Measurements from ENCODE around the gene HCK. TPM values are rescaled to one million over a fixed set of nuclear protein-coding genes. Genes with fewer than 3 reads are reported as not detected.

Gene HCK
- polyA plus RNA-seq, 2 of the 4 experiments (the other 2 are of a cell fraction) = 0.06 TPM; not detected in 1

DNA sequence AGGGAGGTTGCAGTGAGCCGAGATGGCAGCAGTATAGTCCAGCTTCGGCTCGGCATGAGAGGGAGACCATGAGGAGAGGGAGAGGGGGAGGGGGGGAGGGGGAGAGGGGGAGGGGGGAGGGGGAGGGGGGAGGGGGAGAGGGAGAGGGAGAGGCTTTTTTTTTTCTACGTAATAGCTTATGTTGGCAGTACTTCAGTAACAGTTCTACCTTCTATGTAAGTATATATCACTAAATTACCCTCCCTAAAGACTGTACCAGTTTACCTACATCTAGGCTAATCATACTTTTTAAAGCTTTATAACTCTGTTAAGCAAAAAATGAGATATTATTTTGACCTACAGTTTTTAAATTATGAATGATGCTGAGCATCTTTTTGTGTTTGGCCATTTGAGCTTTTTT is 71.0 kb downstream of the HCK start:
- POLR2A ChIA-PET = no interaction called here
- TF ChIP-seq CEBPB (IDR thresholded peaks at IDR 0.05) (no peak), ZSCAN20 (CRISPR knock-in tag; IDR thresholded peaks at IDR 0.05) (no peak), RAD21 (conservative IDR thresholded peaks at IDR 0.05 in 1 of 2, IDR thresholded peaks at IDR 0.05 in 1 of 2) (no peak), POLR2A (IDR thresholded peaks at IDR 0.05; ENCODE audit: low read length) (no peak), KDM1A (IDR thresholded peaks at IDR 0.05; ENCODE audit: low read depth) (no peak), POLR2AphosphoS2 (conservative IDR thresholded peaks at IDR 0.05; ENCODE audit: low read length) (no peak), ZNF302 (CRISPR knock-in tag; IDR thresholded peaks at IDR 0.05) (no peak), EHMT2 (IDR thresholded peaks at IDR 0.05; ENCODE audit: low read depth) (no peak), HEYL (CRISPR knock-in tag; IDR thresholded peaks at IDR 0.05) (no peak), ESRRA (IDR thresholded peaks at IDR 0.05; ENCODE audit: borderline replicate concordance, low read length) (no peak)
- TF ChIP-seq, protein P1, sequence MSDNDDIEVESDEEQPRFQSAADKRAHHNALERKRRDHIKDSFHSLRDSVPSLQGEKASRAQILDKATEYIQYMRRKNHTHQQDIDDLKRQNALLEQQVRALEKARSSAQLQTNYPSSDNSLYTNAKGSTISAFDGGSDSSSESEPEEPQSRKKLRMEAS (IDR thresholded peaks at IDR 0.05) = no peak
- no peak for ATAC-seq
- no peak for FAIRE-seq
- Histone ChIP-seq H3K4me2 (no peak overlapping the region), H3K9me3 (no peaks in the 10 kb centered on the region), H3K4me1 (no peaks in the 10 kb centered on the region), H3K4me3 (no peak overlapping the region), H3K27ac (no peak overlapping the region)
- whole genome bisulfite sequencing (ENCODE audit: missing lambda C conversion rate) = 88% methylated on average over 1 of the region's 4 CpGs
- DNase-seq (ENCODE audit: low read depth in 1 of 2, low spot score in 1 of 2) = no peak
- CTCF ChIA-PET = interaction anchor here (0.6 to 1.1 kb wide), 4 partner anchors 30 to 300 kb away, joined by 3 to 4 read pairs (median 3); no protein-coding TSS in a partner anchor

DNA sequence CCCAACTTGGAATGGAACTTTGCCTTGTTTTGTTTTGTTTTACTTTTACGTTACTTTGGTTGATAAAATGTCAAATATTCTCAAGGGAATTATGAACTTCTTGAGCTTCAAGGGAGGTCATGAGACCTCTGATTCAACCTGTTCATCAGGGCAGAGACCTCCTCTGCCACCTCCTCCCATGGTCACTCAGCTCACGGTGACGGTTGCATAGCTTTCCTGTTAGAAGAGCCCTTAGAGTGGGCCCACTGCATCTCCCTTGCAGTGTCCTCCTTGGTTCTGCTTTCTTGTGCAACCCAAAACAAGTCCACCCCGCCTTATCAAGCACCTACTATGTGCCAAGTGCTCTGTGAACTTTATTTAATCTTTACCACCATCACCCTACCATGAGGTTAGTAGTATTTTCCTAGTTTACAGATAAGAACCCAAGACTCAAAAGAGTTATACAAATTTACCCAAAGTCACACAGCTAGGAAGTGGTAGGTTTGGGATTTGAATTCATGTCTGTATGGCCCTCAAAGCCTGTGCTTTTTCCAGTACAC is 72.9 kb downstream of the HCK start:
- Histone ChIP-seq H3K4me3 (no peak overlapping the region), H3K27ac (no peak overlapping the region), H3K4me2 (no peak overlapping the region), H3K9me3 (no peaks in the 10 kb centered on the region), H3K4me1 (no peaks in the 10 kb centered on the region)
- ChIA-PET POLR2A (no interaction called here), CTCF (interaction anchor here (0.9 kb wide), 1 partner anchor 33 kb away, joined by 3 read pairs; no protein-coding TSS in a partner anchor)
- FAIRE-seq = no peak
- ATAC-seq = no peak
- TF ChIP-seq HEYL (CRISPR knock-in tag; IDR thresholded peaks at IDR 0.05) = no peak
- TF ChIP-seq KDM5A (IDR thresholded peaks at IDR 0.05) = no peak
- no peak for TF ChIP-seq TFCP2L1 (CRISPR knock-in tag; IDR thresholded peaks at IDR 0.05)
- TF ChIP-seq, protein P2, sequence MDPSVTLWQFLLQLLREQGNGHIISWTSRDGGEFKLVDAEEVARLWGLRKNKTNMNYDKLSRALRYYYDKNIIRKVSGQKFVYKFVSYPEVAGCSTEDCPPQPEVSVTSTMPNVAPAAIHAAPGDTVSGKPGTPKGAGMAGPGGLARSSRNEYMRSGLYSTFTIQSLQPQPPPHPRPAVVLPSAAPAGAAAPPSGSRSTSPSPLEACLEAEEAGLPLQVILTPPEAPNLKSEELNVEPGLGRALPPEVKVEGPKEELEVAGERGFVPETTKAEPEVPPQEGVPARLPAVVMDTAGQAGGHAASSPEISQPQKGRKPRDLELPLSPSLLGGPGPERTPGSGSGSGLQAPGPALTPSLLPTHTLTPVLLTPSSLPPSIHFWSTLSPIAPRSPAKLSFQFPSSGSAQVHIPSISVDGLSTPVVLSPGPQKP (IDR thresholded peaks at IDR 0.05; ENCODE audit: low read depth, low read length) = no peak
- TF ChIP-seq FOXS1 (CRISPR knock-in tag; IDR thresholded peaks at IDR 0.05) = no peak
- no peak for TF ChIP-seq RNF2 (IDR thresholded peaks at IDR 0.05; ENCODE audit: borderline replicate concordance, low read depth)
- TF ChIP-seq, protein P3, sequence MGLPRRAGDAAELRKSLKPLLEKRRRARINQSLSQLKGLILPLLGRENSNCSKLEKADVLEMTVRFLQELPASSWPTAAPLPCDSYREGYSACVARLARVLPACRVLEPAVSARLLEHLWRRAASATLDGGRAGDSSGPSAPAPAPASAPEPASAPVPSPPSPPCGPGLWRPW (IDR thresholded peaks at IDR 0.05) = no peak
- no peak for TF ChIP-seq NPAS2 (CRISPR knock-in tag; IDR thresholded peaks at IDR 0.05; ENCODE audit: borderline replicate concordance)
- TF ChIP-seq TP53 (CRISPR knock-in tag; IDR thresholded peaks at IDR 0.05) = no peak
- TF ChIP-seq, protein P4, sequence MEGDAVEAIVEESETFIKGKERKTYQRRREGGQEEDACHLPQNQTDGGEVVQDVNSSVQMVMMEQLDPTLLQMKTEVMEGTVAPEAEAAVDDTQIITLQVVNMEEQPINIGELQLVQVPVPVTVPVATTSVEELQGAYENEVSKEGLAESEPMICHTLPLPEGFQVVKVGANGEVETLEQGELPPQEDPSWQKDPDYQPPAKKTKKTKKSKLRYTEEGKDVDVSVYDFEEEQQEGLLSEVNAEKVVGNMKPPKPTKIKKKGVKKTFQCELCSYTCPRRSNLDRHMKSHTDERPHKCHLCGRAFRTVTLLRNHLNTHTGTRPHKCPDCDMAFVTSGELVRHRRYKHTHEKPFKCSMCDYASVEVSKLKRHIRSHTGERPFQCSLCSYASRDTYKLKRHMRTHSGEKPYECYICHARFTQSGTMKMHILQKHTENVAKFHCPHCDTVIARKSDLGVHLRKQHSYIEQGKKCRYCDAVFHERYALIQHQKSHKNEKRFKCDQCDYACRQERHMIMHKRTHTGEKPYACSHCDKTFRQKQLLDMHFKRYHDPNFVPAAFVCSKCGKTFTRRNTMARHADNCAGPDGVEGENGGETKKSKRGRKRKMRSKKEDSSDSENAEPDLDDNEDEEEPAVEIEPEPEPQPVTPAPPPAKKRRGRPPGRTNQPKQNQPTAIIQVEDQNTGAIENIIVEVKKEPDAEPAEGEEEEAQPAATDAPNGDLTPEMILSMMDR (IDR thresholded peaks at IDR 0.05) = no peak
- no peak for TF ChIP-seq BHLHE40 (IDR thresholded peaks at IDR 0.05; ENCODE audit: low read depth, low read length)
- TF ChIP-seq HOXB5 (CRISPR knock-in tag; IDR thresholded peaks at IDR 0.05) = no peak
- TF ChIP-seq ZC3H11A (IDR thresholded peaks at IDR 0.05) = no peak
- TF ChIP-seq CBX2 (IDR thresholded peaks at IDR 0.05; ENCODE audit: borderline replicate concordance, low read depth) = no peak
- TF ChIP-seq EHF (CRISPR knock-in tag; IDR thresholded peaks at IDR 0.05) = no peak
- TF ChIP-seq CHD2 (IDR thresholded peaks at IDR 0.05; ENCODE audit: low read length, partially characterized antibody) = no peak
- TF ChIP-seq GATA3 (IDR thresholded peaks at IDR 0.05; ENCODE audit: borderline replicate concordance) = no peak
- TF ChIP-seq CHD4 (IDR thresholded peaks at IDR 0.05; ENCODE audit: borderline replicate concordance) = no peak
- WGBS (ENCODE audit: missing lambda C conversion rate) = 88% methylated on average over 4 of the region's 4 CpGs
- DNase-seq (ENCODE audit: low read depth in 1 of 2, low spot score in 1 of 2) = no peak
